HEK293 (cell line): Measurements from ENCODE around the gene RASL11A.

ENCODE experiments used
- ZNF133 ChIP-seq: fragments of 450-650 bp; formaldehyde crosslinking; IDR thresholded peaks from 2 replicates; pipeline ENCODE4 v1.5.1; 2016; ENCODE audit warnings: missing biosample characterization, missing genetic modification characterization
- ZNF544 ChIP-seq: fragments of 450-650 bp; formaldehyde crosslinking; IDR thresholded peaks from 2 replicates; pipeline ENCODE4 v1.5.0; 2017; ENCODE audit warnings: missing biosample characterization, missing genetic modification characterization
- TF ChIP-seq, protein P1 (sequence below): fragments of 450-650 bp; formaldehyde crosslinking; IDR thresholded peaks from 2 replicates; pipeline ENCODE4 v1.5.1; 2016; ENCODE audit warnings: missing biosample characterization, missing genetic modification characterization

DNA sequence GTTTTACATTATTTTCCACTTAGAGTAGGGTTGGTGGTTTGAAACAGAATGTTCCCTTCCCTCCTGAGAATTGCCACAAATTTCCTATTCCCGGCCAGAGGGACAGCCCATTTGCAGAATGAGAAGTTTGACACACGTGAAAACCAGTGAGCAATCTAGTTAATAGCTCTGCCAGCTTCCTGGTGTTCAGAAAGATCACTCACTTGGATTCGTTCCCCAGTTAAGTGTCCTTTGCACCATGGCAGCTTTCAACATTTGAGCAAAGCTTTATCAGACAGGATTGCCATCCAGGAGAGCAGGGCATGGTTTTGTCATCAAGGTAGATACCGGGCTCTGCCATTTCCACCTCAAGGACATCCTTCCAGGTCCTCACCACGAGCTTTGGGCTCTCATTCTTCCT, 28.2 kb downstream of the RASL11A start:
- TF ChIP-seq ZNF133 (tag by site-specific recombination) (no peak), ZNF544 (tag by site-specific recombination) (no peak)
- TF ChIP-seq, protein P1, sequence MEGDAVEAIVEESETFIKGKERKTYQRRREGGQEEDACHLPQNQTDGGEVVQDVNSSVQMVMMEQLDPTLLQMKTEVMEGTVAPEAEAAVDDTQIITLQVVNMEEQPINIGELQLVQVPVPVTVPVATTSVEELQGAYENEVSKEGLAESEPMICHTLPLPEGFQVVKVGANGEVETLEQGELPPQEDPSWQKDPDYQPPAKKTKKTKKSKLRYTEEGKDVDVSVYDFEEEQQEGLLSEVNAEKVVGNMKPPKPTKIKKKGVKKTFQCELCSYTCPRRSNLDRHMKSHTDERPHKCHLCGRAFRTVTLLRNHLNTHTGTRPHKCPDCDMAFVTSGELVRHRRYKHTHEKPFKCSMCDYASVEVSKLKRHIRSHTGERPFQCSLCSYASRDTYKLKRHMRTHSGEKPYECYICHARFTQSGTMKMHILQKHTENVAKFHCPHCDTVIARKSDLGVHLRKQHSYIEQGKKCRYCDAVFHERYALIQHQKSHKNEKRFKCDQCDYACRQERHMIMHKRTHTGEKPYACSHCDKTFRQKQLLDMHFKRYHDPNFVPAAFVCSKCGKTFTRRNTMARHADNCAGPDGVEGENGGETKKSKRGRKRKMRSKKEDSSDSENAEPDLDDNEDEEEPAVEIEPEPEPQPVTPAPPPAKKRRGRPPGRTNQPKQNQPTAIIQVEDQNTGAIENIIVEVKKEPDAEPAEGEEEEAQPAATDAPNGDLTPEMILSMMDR (tag by site-specific recombination): no peak
